ENCODE measurements around the gene MAGEF1.

The MAGEF1 gene

DNA sequence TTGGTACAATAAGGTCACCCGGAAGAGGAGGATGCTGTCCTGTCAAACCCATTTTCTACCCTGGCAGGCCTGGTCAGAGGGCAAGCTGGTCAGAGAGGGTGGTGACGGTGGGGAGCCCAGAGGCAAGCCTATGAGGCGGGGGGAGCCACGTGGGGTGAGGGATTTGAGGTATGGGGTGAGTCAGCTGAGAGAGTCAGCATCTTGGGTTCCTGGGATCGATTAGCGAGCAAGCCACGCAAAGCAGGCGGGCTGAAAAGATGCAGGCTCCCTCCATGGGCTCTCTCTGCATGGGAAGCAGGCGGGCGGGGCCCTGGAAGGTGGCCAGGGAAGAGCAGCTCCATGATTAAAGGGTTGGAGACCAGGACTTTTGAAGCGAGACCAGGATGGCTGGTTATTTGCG lies 48.1 kb downstream of the MAGEF1 start:
- DNase-seq = no peak

DNA sequence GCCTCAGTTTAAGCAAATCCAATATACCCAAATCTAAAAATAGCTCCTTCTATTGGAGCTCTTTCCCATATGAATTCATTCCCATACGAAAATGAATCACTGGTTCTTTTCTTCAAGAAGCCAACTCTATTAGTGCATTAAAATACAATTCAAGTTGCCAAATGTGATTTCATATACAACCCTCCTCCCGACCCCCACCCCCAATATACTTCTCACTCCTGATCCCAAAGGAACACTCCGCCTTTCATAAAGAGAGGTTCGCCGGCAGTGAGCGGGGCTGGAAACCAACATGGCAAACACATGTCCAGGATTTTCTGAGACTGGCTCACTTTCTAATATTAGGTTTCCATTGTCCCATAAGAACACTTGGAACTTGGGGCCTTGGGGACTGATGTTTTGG lies 48.5 kb downstream of the MAGEF1 start:
- DNase-seq = no peak

DNA sequence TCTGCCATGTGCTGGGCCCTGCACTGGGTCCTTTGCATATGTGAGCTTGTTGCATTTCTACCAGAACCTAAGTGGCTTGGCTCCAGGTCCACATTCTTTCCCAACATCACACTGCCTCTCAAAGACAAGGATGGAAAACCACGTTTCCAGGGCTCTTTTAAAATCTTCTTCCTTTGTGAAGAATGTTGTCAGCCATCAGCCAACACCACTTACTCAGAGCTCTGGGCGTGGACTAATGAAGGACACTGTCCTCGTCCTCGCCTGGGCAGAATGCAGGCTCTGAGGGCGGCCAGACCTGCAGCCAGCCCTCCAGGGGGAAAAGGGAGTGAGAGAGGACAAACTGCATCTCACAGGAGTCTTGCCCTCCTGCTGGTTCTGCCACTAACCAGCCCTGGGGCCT lies 49.7 kb downstream of the MAGEF1 start:
- DNase-seq = no peak

DNA sequence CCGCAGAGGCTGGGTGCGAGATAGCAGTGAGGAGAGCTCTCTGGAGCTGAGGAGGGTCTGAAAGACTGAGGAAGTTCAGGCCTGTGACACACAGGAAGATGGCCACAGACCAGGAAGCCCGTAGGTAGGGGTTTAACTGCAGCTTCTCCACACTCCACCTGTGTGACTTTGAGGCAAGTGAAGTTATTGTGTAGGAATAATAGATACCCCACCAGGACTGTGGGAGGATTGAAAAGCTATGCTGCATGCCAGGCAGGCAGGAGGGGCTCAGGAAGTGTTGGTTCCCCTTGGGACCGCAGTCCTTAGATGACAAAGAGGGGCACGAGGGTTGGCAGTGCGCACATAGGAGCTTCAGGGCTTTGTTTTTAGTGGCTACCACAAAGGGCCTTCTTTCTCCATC lies 50.9 kb downstream of the MAGEF1 start:
- DNase-seq = no peak
